ENCODE measurements around the gene AGPAT3.

GRCh38 chr21:43940329-43941050 lies 75.5 kb downstream of the AGPAT3 start:
- no peak for TF ChIP-seq POLR2AphosphoS5 (IDR thresholded peaks at IDR 0.05)
- TF ChIP-seq POLR2A (IDR thresholded peaks at IDR 0.05), result no peak
- no peak for TF ChIP-seq CTCF (IDR thresholded peaks at IDR 0.05)
- TF ChIP-seq EP300 (IDR thresholded peaks at IDR 0.05), result no peak

Measured in suprapubic skin (tissue), 4 donors.